ENCODE measurements around the gene ABCC4. TPM values are rescaled to one million over a fixed set of nuclear protein-coding genes. Genes with fewer than 3 reads are reported as not detected.
"Not testable (repeated sequence)": the region's sequence is repeated elsewhere in the genome, so short reads cannot be mapped to it uniquely, and the experiment has no call there.

Gene ABCC4
- total RNA-seq, 4 donors from 2014 or later: 3.9 to 6.8 (median 4.7) TPM

DNA sequence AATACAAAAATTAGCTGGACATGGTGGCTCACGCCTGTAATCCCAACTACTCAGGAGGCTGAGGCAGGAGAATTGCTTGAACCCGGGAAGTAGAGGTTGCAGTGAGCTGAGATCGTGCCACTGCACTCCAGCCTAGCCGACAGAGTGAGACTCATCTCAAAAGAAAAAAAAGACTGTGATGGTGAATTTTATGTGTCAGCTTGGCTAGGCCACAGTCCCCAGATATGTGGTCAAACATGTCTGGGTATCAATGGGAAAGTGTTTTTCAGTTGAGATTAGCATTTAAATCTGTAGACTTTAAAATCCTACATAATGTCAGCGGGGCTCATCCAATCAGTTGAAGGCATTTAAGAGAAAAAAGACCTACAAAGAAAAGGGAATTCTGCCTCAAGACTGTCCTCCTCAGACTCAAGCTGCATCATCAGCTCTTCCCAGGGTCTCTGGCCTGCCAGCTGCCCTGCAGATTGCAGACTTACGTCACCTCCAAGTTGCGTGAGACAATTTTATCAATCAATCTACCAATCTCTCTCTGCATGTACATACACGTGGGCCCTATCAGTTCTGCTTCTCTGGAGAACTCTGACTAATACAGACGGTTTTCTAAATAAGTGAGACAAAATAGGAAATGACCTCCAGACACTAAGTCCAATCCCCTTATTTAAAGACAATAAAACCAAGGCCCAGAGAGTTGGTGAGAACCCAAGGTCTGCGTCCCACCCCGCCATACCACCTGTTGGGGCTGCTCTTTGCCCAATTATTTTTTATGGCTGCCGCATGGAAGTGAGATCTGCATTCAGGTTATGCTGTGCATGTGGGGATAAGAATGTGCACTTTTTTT lies 99.2 kb downstream of the ABCC4 start:
- 84 to 91% methylated on average over 11 to 12 of the region's 12 CpGs for WGBS, 2 donors (ENCODE audit: low coverage in 1 of 2)
- ATAC-seq: no peak
- Histone ChIP-seq H3K4me3 (no peak overlapping the region), H3K27ac (no peak overlapping the region), H3K4me1 (no peaks in the 10 kb centered on the region), H3K36me3 (peaks cover 0 to 13% of the 10 kb centered on the region in 2 donors), H3K9me3 (no peaks in the 10 kb centered on the region), H3K27me3 (no peaks in the 10 kb centered on the region)
- TF ChIP-seq, protein P1, sequence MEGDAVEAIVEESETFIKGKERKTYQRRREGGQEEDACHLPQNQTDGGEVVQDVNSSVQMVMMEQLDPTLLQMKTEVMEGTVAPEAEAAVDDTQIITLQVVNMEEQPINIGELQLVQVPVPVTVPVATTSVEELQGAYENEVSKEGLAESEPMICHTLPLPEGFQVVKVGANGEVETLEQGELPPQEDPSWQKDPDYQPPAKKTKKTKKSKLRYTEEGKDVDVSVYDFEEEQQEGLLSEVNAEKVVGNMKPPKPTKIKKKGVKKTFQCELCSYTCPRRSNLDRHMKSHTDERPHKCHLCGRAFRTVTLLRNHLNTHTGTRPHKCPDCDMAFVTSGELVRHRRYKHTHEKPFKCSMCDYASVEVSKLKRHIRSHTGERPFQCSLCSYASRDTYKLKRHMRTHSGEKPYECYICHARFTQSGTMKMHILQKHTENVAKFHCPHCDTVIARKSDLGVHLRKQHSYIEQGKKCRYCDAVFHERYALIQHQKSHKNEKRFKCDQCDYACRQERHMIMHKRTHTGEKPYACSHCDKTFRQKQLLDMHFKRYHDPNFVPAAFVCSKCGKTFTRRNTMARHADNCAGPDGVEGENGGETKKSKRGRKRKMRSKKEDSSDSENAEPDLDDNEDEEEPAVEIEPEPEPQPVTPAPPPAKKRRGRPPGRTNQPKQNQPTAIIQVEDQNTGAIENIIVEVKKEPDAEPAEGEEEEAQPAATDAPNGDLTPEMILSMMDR (IDR thresholded peaks at IDR 0.05): no peak
- TF ChIP-seq EP300 (IDR thresholded peaks at IDR 0.05): no peak
- TF ChIP-seq POLR2AphosphoS5 (IDR thresholded peaks at IDR 0.05): no peak
- no peak for TF ChIP-seq POLR2A (IDR thresholded peaks at IDR 0.05)

DNA sequence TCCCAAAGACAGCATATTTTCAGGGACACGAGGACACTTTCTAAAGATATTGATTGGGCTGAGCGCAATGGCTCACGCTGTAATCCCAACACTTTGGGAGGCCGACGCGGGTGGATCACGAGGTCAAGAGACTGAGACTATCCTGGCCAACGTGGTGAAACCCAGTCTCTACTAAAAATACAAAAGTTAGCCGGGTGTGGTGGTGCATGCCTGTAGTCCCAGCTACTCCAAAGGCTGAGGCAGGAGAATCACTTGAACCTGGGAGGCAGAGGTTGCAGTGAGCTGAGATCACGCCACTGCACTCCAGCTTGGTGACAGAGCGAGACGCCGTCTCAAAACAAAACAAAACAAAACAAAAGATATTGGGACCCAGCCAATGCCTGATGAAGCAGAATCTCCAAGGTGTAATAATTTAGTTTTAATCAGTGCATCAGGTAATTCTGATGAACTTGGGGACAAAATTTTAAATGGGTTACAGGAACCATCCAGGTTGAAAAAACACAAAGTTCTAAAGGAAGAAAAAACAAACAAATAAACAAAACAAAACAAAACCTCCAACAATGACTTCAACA lies 100.8 kb downstream of the ABCC4 start:
- not testable (repeated sequence) for H3K4me3 ChIP-seq, H3K27ac ChIP-seq, H3K27me3 ChIP-seq, H3K9me3 ChIP-seq, ATAC-seq, H3K36me3 ChIP-seq, H3K4me1 ChIP-seq
- WGBS, 2 donors (ENCODE audit: low coverage in 1 of 2): 91 to 93% methylated on average over 9 to 13 of the region's 13 CpGs

DNA sequence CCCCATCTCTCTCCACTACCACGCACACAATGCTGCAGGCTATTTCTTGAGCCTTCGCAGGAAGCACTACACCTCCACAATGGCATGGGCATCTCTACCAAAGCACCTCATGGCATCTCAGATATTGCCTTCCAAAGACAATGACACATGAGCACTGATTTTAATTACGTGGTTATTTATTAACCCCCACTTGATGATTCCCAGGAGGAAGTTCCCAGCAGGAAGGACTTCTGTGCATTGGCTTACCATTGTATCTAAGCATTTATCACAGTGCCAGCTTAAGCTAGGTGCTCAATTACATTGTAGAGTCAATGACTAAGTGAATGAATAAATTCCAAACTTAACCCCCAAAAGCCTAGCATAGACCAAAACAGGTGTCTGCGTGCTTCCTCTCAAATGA lies 101.4 kb downstream of the ABCC4 start:
- ATAC-seq: no peak
- H3K36me3 ChIP-seq: peaks cover 0 to 5% of the 10 kb centered on the region in 2 donors
- no peaks in the 10 kb centered on the region for H3K4me1 ChIP-seq
- WGBS, 2 donors (ENCODE audit: low coverage in 1 of 2): 89 to 100% methylated on average over 3 to 4 of the region's 4 CpGs
- H3K27ac ChIP-seq: no peak overlapping the region
- H3K9me3 ChIP-seq: no peaks in the 10 kb centered on the region
- TF ChIP-seq POLR2A (IDR thresholded peaks at IDR 0.05): no peak
- TF ChIP-seq EP300 (IDR thresholded peaks at IDR 0.05): no peak
- no peak for TF ChIP-seq POLR2AphosphoS5 (IDR thresholded peaks at IDR 0.05)
- TF ChIP-seq, protein P1 (IDR thresholded peaks at IDR 0.05): no peak
- H3K27me3 ChIP-seq: no peaks in the 10 kb centered on the region
- no peak overlapping the region for H3K4me3 ChIP-seq

DNA sequence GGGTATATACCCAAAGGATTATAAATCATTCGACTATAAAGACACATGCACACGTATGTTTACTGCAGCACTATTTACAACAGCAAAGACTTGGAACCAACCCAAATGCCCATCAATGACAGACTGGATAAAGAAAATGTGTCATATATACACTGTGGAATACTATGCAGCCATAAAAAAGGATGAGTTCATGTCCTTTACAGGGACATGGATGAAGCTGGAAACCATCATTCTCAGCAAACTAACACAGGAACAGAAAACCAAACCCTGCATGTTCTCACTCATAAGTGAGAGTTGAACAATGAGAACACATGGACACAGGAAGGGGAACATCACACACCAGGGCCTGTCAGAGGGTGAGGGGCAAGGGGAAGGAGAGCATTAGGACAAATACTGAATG lies 102.6 kb downstream of the ABCC4 start:
- H3K4me3 ChIP-seq, H3K4me1 ChIP-seq, ATAC-seq, H3K27ac ChIP-seq, H3K36me3 ChIP-seq, H3K9me3 ChIP-seq, H3K27me3 ChIP-seq: not testable (repeated sequence)
- WGBS, 2 donors (ENCODE audit: low coverage in 1 of 2): 90 to 100% methylated on average over 1 to 2 of the region's 2 CpGs

DNA sequence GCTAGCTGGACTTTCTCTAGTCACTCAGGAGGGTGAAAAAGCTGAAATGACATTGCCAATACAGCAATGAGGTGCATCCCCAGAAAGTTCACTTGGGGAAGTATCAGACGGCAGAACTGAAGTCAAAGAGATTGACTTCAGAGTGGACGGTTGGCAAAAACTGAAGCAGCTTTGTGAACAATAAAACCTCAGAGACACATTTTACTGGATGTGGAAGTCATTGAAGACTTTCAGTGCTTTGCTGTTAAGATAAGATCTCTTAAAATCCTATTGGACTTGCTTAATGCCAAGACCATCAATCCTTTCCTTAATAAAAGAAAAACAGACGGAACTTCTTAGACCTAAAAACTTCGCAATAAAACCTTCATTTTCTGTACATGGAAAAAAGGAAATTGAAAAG lies 103.7 kb downstream of the ABCC4 start:
- no peak for TF ChIP-seq POLR2A (IDR thresholded peaks at IDR 0.05)
- no peak for TF ChIP-seq POLR2AphosphoS5 (IDR thresholded peaks at IDR 0.05)
- no peak for TF ChIP-seq EP300 (IDR thresholded peaks at IDR 0.05)
- TF ChIP-seq, protein P1 (IDR thresholded peaks at IDR 0.05): no peak
- WGBS, 2 donors (ENCODE audit: low coverage in 1 of 2): 70 to 87% methylated on average over 2 to 4 of the region's 4 CpGs
- no peak overlapping the region for H3K27ac ChIP-seq

DNA sequence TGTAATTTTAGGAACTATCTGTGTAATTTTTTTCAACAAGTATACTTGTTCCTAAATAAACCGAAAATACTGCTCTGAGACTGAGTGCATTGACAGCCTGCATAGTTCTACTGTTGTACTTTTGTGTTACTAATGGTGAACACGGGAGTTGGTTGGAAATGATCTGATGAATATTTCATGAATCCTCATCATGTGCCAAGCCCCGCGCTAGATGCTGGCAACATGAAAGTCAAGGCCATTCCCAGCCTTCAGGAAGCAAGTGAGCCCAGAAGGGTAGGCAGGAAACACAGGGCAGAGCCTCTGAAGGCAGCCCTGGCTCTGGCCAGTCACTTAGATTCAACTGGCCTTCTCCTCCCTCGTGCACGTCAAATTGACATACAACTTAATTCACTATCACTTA lies 106.1 kb downstream of the ABCC4 start:
- H3K9me3 ChIP-seq: no peaks in the 10 kb centered on the region
- H3K36me3 ChIP-seq: peaks cover 0 to 5% of the 10 kb centered on the region in 2 donors
- no peak for ATAC-seq
- 55 to 77% methylated on average over 4 to 6 of the region's 6 CpGs for WGBS, 2 donors (ENCODE audit: low coverage in 1 of 2)
- TF ChIP-seq POLR2A (IDR thresholded peaks at IDR 0.05): no peak
- no peak for TF ChIP-seq EP300 (IDR thresholded peaks at IDR 0.05)
- TF ChIP-seq, protein P1 (IDR thresholded peaks at IDR 0.05): no peak
- TF ChIP-seq POLR2AphosphoS5 (IDR thresholded peaks at IDR 0.05): no peak
- H3K4me1 ChIP-seq: no peaks in the 10 kb centered on the region
- H3K4me3 ChIP-seq: no peak overlapping the region
- no peaks in the 10 kb centered on the region for H3K27me3 ChIP-seq
- H3K27ac ChIP-seq: no peak overlapping the region

More for the DNA sequence above, 103.7 kb downstream of the ABCC4 start:
- Histone ChIP-seq H3K36me3 (peaks cover 0 to 5% of the 10 kb centered on the region in 2 donors), H3K9me3 (no peaks in the 10 kb centered on the region), H3K4me3 (no peak overlapping the region), H3K27me3 (no peaks in the 10 kb centered on the region), H3K4me1 (no peaks in the 10 kb centered on the region)
- no peak for ATAC-seq
